H1 (cell line): Measurements from ENCODE around the gene GRID1. TPM values are rescaled to one million over a fixed set of nuclear protein-coding genes. Genes with fewer than 3 reads are reported as not detected.

Experiments used
- CTCF ChIA-PET: fragments of 300-600 bp; sonication (Branson Sonifier 250); formaldehyde crosslinking; loops from one replicate; lab custom pipeline; 2021; ENCODE audit not compliant: partially characterized antibody; lab: Charles Lee
- POLR2A ChIA-PET: fragments of 300-600 bp; sonication (Branson Sonifier 250); formaldehyde crosslinking; loops from one replicate; lab custom pipeline; 2021; ENCODE audit warnings: inconsistent platforms; ENCODE audit not compliant: partially characterized antibody; lab: Charles Lee
- DNase-seq, 2 experiments: peaks; one replicate each; pipeline versions ENCODE4 v3.0.0 to v3.0.0-alpha.2; 2010 to 2022; ENCODE audit warnings: low spot score in 2 of 2, low read depth in 1 of 2, mixed read lengths in 1 of 2
- FAIRE-seq: peaks from 2 replicates; lab custom pipeline; 2011; peaks lifted over from hg19 to GRCh38; lab: Jason Lieb, UNC
- H2AFZ ChIP-seq: 2 replicates; pipeline ENCODE4 v1.8.1; 2012; ENCODE audit warnings: low read length, inconsistent platforms
- H2AK5ac ChIP-seq: 2 replicates; pipeline ENCODE4 v1.6.1; 2013; ENCODE audit warnings: low read depth, low read length
- H2BK120ac ChIP-seq: replicated peaks from 2 replicates; pipeline ENCODE3; 2013; ENCODE audit warnings: low read depth, low read length, inconsistent platforms
- H2BK12ac ChIP-seq: 2 replicates; pipeline ENCODE4 v1.6.1; 2013; ENCODE audit warnings: low read depth, low read length
- H2BK15ac ChIP-seq: 2 replicates; pipeline ENCODE4 v1.6.1; 2013; ENCODE audit warnings: low read length
- H2BK20ac ChIP-seq: 2 replicates; pipeline ENCODE4 v1.6.1; 2013; ENCODE audit warnings: low read length
- H2BK5ac ChIP-seq: 2 replicates; pipeline ENCODE4 v1.6.1; 2013; ENCODE audit warnings: low read depth, low read length
- H3K14ac ChIP-seq: 2 replicates; pipeline ENCODE4 v1.6.1; 2013; ENCODE audit warnings: inconsistent platforms; ENCODE audit not compliant: insufficient read length
- H3K18ac ChIP-seq: 2 replicates; pipeline ENCODE4 v1.6.1; 2013; ENCODE audit warnings: low read length; ENCODE audit errors: extremely low read depth
- H3K23ac ChIP-seq: 2 replicates; pipeline ENCODE4 v1.6.1; 2013; ENCODE audit warnings: inconsistent platforms; ENCODE audit not compliant: insufficient read length
- H3K23me2 ChIP-seq: 2 replicates; pipeline ENCODE4 v1.6.1; 2013; ENCODE audit warnings: low read depth, low read length
- H3K27ac ChIP-seq: 2 replicates; pipeline ENCODE4 v1.6.1; 2011; ENCODE audit warnings: low read depth, low read length, inconsistent platforms
- H3K27me3 ChIP-seq, 4 experiments: replicated peaks in 1 of 4; 1 replicate in 1 of 4; 2 replicates in 3 of 4; pipeline versions ENCODE4 v1.6.1 to v1.8.1; 2011 to 2013; ENCODE audit warnings: low read length in 3 of 4, mild to moderate bottlenecking in 3 of 4, inconsistent platforms in 2 of 4, mixed read lengths in 2 of 4, moderate library complexity in 1 of 4; ENCODE audit not compliant: control insufficient read depth in 3 of 4, insufficient read depth in 3 of 4; ENCODE audit errors: extremely low read depth in 1 of 4
- H3K36me3 ChIP-seq, 4 experiments: 2 replicates each; pipeline versions ENCODE4 v1.6.1 to v1.8.1; 2011 to 2013; ENCODE audit warnings: mild to moderate bottlenecking in 4 of 4, low read length in 3 of 4, moderate library complexity in 2 of 4, control low read depth in 1 of 4, inconsistent platforms in 1 of 4; ENCODE audit not compliant: insufficient read depth in 4 of 4, control insufficient read depth in 2 of 4
- H3K4ac ChIP-seq: replicated peaks from 2 replicates; pipeline ENCODE3; 2013; ENCODE audit warnings: low read length, low read depth, mixed read lengths, inconsistent platforms; ENCODE audit not compliant: insufficient read length
- H3K4me1 ChIP-seq, 4 experiments: replicated peaks in 1 of 4; 1 replicate in 1 of 4; 2 replicates in 3 of 4; pipeline versions ENCODE4 v1.6.1 to v1.8.1; 2011 to 2013; ENCODE audit warnings: low read length in 3 of 4, inconsistent platforms in 2 of 4, mixed read lengths in 1 of 4; ENCODE audit not compliant: insufficient read depth in 4 of 4, control insufficient read depth in 3 of 4
- H3K4me2 ChIP-seq, 2 experiments: 2 replicates each; pipeline versions ENCODE4 v1.6.1 to v1.8.1; 2011 to 2013; ENCODE audit warnings: low read depth in 2 of 2, low read length in 2 of 2, control low read depth in 1 of 2, inconsistent platforms in 1 of 2, mild to moderate bottlenecking in 1 of 2; ENCODE audit not compliant: insufficient read depth in 1 of 2
- H3K4me3 ChIP-seq, 4 experiments: fragments of 200-600, 300-600 bp in 1 of 4; sonication (generic), shearing (Covaris generic), sonication (Bioruptor Twin) in 1 of 4; 2 replicates each; pipeline versions ENCODE4 v1.5.1 to v1.8.1; 2011 to 2016; ENCODE audit warnings: low read length in 4 of 4, low read depth in 3 of 4, control low read depth in 2 of 4, inconsistent platforms in 2 of 4, mild to moderate bottlenecking in 2 of 4, mixed read lengths in 1 of 4, moderate library complexity in 1 of 4; ENCODE audit not compliant: insufficient read depth in 2 of 4; ENCODE audit errors: extremely low read depth in 1 of 4
- H3K56ac ChIP-seq: replicated peaks from 2 replicates; pipeline ENCODE3; 2013; ENCODE audit warnings: low read depth, mild to moderate bottlenecking, mixed read lengths, low read length, inconsistent platforms; ENCODE audit not compliant: insufficient read length
- H3K79me1 ChIP-seq: 2 replicates; pipeline ENCODE4 v1.6.1; 2013; ENCODE audit warnings: low read depth, low read length, control low read depth
- H3K79me2 ChIP-seq, 2 experiments: 2 replicates each; pipeline versions ENCODE4 v1.6.1 to v1.8.1; 2012 to 2013; ENCODE audit warnings: low read length in 2 of 2, mild to moderate bottlenecking in 2 of 2, inconsistent platforms in 1 of 2; ENCODE audit not compliant: insufficient read depth in 2 of 2, control insufficient read depth in 1 of 2
- H3K9ac ChIP-seq, 4 experiments: replicated peaks in 1 of 4; 1 replicate in 1 of 4; 2 replicates in 3 of 4; pipeline versions ENCODE4 v1.6.1 to v1.8.1; 2011 to 2013; ENCODE audit warnings: low read depth in 3 of 4, low read length in 3 of 4, control low read depth in 2 of 4, mild to moderate bottlenecking in 2 of 4, moderate library complexity in 2 of 4, inconsistent platforms in 1 of 4; ENCODE audit errors: extremely low read depth in 1 of 4
- H3K9me3 ChIP-seq, 2 experiments: 2 replicates each; pipeline versions ENCODE4 v1.6.1 to v1.8.1; 2012 to 2013; ENCODE audit warnings: mild to moderate bottlenecking in 2 of 2, moderate library complexity in 2 of 2, control low read depth in 1 of 2, inconsistent platforms in 1 of 2, low read depth in 1 of 2, low read length in 1 of 2, mixed read lengths in 1 of 2; ENCODE audit not compliant: insufficient read depth in 2 of 2
- H4K20me1 ChIP-seq, 2 experiments: replicated peaks in 1 of 2; 2 replicates each; pipeline versions ENCODE3 to v1.8.1; 2011 to 2013; ENCODE audit warnings: inconsistent platforms in 2 of 2, low read length in 2 of 2, mild to moderate bottlenecking in 1 of 2; ENCODE audit not compliant: insufficient read depth in 2 of 2, control insufficient read depth in 1 of 2
- H4K5ac ChIP-seq: 2 replicates; pipeline ENCODE4 v1.6.1; 2013; ENCODE audit warnings: low read length, low read depth, mixed read lengths, inconsistent platforms; ENCODE audit not compliant: insufficient read length
- H4K8ac ChIP-seq: 2 replicates; pipeline ENCODE4 v1.8.0; 2013; ENCODE audit warnings: mild to moderate bottlenecking, moderate library complexity, low read length, inconsistent platforms; ENCODE audit not compliant: insufficient read depth; ENCODE audit errors: extremely low read depth
- H4K91ac ChIP-seq: replicated peaks from 2 replicates; pipeline ENCODE3; 2013; ENCODE audit warnings: low read length, mixed read lengths, inconsistent platforms; ENCODE audit not compliant: insufficient read length
- BCL11A ChIP-seq, 2 experiments: IDR thresholded peaks; one replicate each; pipeline ENCODE4 v1.6.1; 2011; ENCODE audit warnings: low read depth in 2 of 2, low read length in 2 of 2, mild to moderate bottlenecking in 2 of 2
- BRCA1 ChIP-seq: IDR thresholded peaks from 2 replicates; pipeline ENCODE4 v1.6.1; 2012; ENCODE audit warnings: low read depth, low read length, improper control_type of control experiment
- CTBP2 ChIP-seq: IDR thresholded peaks from 2 replicates; pipeline ENCODE4 v1.7.0; 2011; ENCODE audit warnings: borderline replicate concordance, mild to moderate bottlenecking, moderate library complexity, mixed read lengths, low read length; ENCODE audit not compliant: insufficient read depth, insufficient read length
- MAFK ChIP-seq: IDR thresholded peaks from 2 replicates; pipeline ENCODE4 v1.6.1; 2012; ENCODE audit warnings: low read depth, mild to moderate bottlenecking, improper control_type of control experiment, low read length
- NANOG ChIP-seq: IDR thresholded peaks from 2 replicates; pipeline ENCODE4 v1.6.1; 2011; ENCODE audit warnings: low read length, low read depth, mild to moderate bottlenecking, inconsistent platforms; ENCODE audit not compliant: insufficient read depth, poor library complexity, severe bottlenecking
- POLR2A ChIP-seq, 2 experiments: IDR thresholded peaks; 1 replicate in 1 of 2; 2 replicates in 1 of 2; pipeline ENCODE4 v1.6.1; 2011; ENCODE audit warnings: low read depth in 2 of 2, low read length in 2 of 2, mild to moderate bottlenecking in 2 of 2; ENCODE audit errors: control extremely low read depth in 1 of 2
- RFX5 ChIP-seq: IDR thresholded peaks from 2 replicates; pipeline ENCODE4 v1.6.1; 2011; ENCODE audit warnings: low read depth, low read length, improper control_type of control experiment, borderline replicate concordance
- SIX5 ChIP-seq: IDR thresholded peaks from 2 replicates; pipeline ENCODE4 v1.6.1; 2011; ENCODE audit warnings: mild to moderate bottlenecking, low read depth, low read length
- SRF ChIP-seq: IDR thresholded peaks from 2 replicates; pipeline ENCODE4 v1.6.1; 2011; ENCODE audit warnings: mild to moderate bottlenecking, low read depth, low read length, moderate library complexity
- WGBS, 2 experiments: shearing (Covaris generic) in 1 of 2; methylation state at CpG; one replicate each; pipeline versions ENCODE4 v1.1.6 to v1.1.7; 2013 to 2015; ENCODE audit warnings: low lambda C conversion rate in 2 of 2, mixed read lengths in 2 of 2, inconsistent platforms in 1 of 2, low coverage in 1 of 2, missing lambda C conversion rate in 1 of 2; ENCODE audit not compliant: insufficient replicate concordance in 2 of 2, insufficient coverage in 1 of 2, insufficient read length in 1 of 2; ENCODE audit errors: extremely low coverage in 1 of 2, missing lambda C conversion rate in 1 of 2; 5-methylcytosine and 5-hydroxymethylcytosine counted together
- polyA plus RNA-seq, 7 experiments: library from polyadenylated mRNA; depleted of rRNA in 3 of 7; stranded (reverse) in 5 of 7; unstranded in 2 of 7; fragments of >200 nt in 5 of 7; fragments of 200-250 nt in 2 of 7; gene quantifications; 1 replicate in 5 of 7; 2 replicates in 1 of 7; 4 replicates in 1 of 7; pipeline versions ENCODE4 v1.2.1 to v1.2.3, GENCODE V29; 2011 to 2013; ENCODE audit warnings: missing spikeins in 2 of 7, mixed read lengths in 2 of 7
- total RNA-seq: library from RNA; stranded (reverse); fragmentation: NEBNext Ultra II Directional; extraction: Animal tissue kit (Norgen Biotek cat#: 25700); gene quantifications from 2 replicates; pipeline ENCODE4 v1.2.1, GENCODE V29; 2021

GRID1 gene
- total and polyA plus RNA-seq, 2 of the 8 experiments (the other 6 are each of a cell fraction or from before 2014, with no cell fraction given): 0.22 to 0.30 TPM

- Histone ChIP-seq H3K23ac (no peak overlapping the region), H2BK20ac (no peak overlapping the region), H3K4me1 (peaks cover 0 to 12% (median 7%) of the 10 kb centered on the region in 4 experiments; a peak in 6 of 7 replicates), H4K8ac (no peak overlapping the region), H3K9me3 (no peaks in the 10 kb centered on the region), H3K79me1 (no peaks in the 10 kb centered on the region; the same call in 1 of the 2 replicates), H4K5ac (no peak overlapping the region), H3K14ac (no peak overlapping the region), H3K18ac (no peak overlapping the region), H3K23me2 (no peaks in the 10 kb centered on the region), H3K4ac (no peak overlapping the region), H2AFZ (no peak overlapping the region), H4K20me1 (no peaks in the 10 kb centered on the region), H2BK120ac (no peak overlapping the region), H3K4me2 (no peak overlapping the region), H3K4me3 (no peak overlapping the region), H3K56ac (no peak overlapping the region), H3K79me2 (no peaks in the 10 kb centered on the region), H3K27me3 (peaks cover 0 to 10% (median 4%) of the 10 kb centered on the region in 4 experiments; a peak in 5 of 7 replicates), H3K27ac (no peak overlapping the region), H2BK15ac (no peak overlapping the region), H3K9ac (no peak overlapping the region), H2AK5ac (no peak overlapping the region), H3K36me3 (no peaks in the 10 kb centered on the region), H2BK5ac (no peak overlapping the region), H4K91ac (no peak overlapping the region), H2BK12ac (no peak overlapping the region)
- FAIRE-seq (no peak), DNase-seq (peak in 1 of 2 experiments; percentile 22)
- POLR2A ChIA-PET: interaction anchor here (0.7 kb wide), 1 partner anchor 9 kb away, joined by 3 read pairs; no protein-coding TSS in a partner anchor
- CTCF ChIA-PET: interaction anchor here (0.6 to 15.7 kb wide), 22 partner anchors 8 to 1302 kb away, joined by 3 to 137 read pairs (median 5); no protein-coding TSS in a partner anchor
- WGBS, 2 experiments: 86% methylated on average over 6 of the region's 6 CpGs; no CpG with 5 or more reads in 1 of the 2 experiments
- TF ChIP-seq RFX5: no peak
- no peak for TF ChIP-seq BCL11A (IDR thresholded peaks at IDR 0.05; ENCODE audit: low read depth in 2 of 2, low read length in 2 of 2)
- no peak for TF ChIP-seq NANOG
- no peak for TF ChIP-seq SRF
- TF ChIP-seq POLR2A (IDR thresholded peaks at IDR 0.05; ENCODE audit: control extremely low read depth in 1 of 2, low read depth in 2 of 2, low read length in 2 of 2): no peak
- TF ChIP-seq SIX5: no peak
- no peak for TF ChIP-seq MAFK
- TF ChIP-seq CTBP2: no peak
- TF ChIP-seq BRCA1: no peak
Observed at GRCh38 chr10:86260564-86260963, 106.0 kb downstream of the GRID1 start.
